Inflammatory macrophage (primary cell): Measurements from ENCODE around the gene PPP1R14D.

ENCODE experiments used
- DNase-seq, 2 donors: peaks; one replicate each; pipeline ENCODE4 v3.0.0-alpha.2; 2020 to 2022

The PPP1R14D gene

GRCh38 chr15:40852529-40852928 is 24.0 kb upstream of the PPP1R14D start:
- DNase-seq, result no peak

GRCh38 chr15:40850576-40851112 is 22.1 kb upstream of the PPP1R14D start:
- no peak for DNase-seq

DNA sequence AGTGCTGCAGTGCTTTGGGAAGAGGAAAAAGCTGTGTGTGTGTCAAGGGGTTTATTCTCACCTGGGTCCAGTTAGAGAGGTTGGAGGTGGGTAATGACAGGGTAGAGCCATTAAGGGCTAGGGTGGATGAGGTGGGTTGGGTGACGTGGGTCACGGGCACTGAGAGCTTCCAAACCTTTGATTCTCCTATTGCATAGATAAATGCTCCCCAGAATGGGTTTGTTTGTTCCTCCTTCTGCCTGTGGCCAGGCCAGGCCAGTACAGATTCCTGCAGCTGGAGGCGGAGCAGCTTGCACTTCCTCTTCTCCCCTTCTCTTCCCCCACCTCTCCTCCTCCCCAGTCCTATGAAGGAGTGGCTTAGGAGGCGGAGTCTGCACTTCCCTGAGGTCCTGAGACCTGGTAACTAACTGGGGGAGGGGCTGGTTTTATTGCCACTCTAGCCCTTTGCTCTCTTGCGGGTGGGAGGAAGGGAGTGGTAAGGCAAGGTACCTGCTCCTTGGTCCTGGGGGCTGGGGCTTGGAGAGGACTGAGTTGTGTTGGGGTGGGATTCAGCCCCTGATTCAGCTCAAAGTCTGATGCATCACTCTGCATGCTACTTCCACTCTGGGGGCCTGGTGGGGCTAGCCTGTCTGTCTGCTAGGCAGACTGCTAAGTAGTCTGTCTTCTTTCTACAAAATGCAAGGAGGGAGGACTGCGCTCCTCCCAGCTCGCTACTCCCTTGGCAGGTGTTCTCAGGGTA is 18.9 kb upstream of the PPP1R14D start:
- DNase-seq, result peak; percentile 92 to 94

GRCh38 chr15:40846841-40847222 is 18.3 kb upstream of the PPP1R14D start:
- DNase-seq, result peak; percentile 64 to 89

DNA sequence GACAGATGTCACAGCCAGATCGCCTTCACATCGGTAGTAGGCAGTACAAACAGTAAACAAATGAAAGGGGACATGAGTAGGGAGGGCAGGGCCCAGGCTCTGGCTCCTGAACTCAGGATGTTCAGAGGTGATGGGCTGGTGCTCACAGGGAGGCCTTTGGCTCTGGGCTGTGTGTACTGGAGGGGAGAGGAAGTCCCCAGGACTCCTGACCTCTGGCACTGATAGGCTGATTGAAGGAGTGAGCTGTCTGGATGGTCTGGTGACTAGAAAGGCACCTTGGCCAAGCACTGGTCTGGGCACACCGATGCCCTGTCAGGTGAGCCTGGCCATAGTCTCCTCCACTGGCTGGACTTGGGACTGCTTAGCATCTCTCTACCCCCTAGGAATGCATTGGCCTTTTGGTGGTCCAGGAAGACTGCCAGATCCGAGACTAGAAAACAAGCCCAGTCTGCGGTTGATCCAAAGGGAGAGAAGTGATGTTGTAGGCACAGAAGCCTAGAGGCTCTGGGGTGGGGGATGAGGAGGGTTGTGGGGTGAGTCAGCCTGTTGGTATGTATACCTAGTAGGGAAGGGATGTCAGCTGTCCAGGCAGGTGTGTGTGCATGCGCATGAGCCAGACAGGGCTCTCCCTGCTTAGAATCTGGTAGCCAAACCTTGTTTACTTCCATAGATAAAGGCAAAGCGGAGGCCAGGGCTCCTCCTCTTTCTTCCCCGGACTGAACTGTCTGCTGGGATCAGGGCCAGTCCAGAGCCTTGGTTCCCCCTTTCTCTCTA is 17.2 kb upstream of the PPP1R14D start:
- DNase-seq, result peak in 1 of 2 donors; percentile 33

GRCh38 chr15:40845036-40845435 is 16.5 kb upstream of the PPP1R14D start:
- peak; percentile 48 to 51 for DNase-seq

- peak; percentile 35 to 64 for DNase-seq
These were observed 16.2 kb upstream of the PPP1R14D start for GRCh38 chr15:40844696-40845030.

DNA sequence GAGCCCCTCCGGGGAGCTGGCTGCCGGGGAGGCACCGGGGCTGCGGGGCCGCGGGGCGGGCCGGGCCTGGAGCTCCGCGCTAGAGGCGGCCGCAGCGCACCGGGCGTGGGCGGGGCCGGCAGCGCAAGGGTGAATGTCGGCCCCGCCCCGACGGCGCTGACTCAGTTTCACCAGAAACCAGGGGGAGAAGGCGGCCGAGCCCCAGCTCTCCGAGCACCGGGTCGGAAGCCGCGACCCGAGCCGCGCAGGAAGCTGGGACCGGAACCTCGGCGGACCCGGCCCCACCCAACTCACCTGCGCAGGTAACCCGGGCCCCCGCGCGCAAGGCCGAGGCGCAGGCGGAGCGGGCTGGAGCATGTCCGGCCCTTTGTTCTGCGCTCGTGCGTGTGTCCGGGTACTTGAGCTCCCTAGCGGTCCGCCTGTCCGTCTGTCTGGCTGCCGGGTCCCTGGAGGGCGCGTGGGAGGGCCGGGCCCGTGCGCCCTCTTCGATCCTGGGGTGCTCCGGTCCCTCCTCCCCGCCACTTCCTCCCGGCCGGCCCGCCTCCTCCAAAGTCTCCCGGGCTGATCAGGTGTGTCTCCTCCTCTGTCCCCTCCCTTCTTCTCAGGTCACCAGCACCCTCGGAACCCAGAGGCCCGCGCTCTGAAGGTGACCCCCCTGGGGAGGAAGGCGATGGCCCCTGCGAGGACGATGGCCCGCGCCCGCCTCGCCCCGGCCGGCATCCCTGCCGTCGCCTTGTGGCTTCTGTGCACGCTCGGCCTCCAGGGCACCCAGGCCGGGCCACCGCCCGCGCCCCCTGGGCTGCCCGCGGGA is 15.6 kb upstream of the PPP1R14D start, which contains the start of gene SPINT1:
TSS of gene SPINT1 (plus strand) at position 164 of the 811 bp plus-strand sequence. CDS start at position 671, 507 bp downstream.
- peak; percentile 28 to 63 for DNase-seq

DNA sequence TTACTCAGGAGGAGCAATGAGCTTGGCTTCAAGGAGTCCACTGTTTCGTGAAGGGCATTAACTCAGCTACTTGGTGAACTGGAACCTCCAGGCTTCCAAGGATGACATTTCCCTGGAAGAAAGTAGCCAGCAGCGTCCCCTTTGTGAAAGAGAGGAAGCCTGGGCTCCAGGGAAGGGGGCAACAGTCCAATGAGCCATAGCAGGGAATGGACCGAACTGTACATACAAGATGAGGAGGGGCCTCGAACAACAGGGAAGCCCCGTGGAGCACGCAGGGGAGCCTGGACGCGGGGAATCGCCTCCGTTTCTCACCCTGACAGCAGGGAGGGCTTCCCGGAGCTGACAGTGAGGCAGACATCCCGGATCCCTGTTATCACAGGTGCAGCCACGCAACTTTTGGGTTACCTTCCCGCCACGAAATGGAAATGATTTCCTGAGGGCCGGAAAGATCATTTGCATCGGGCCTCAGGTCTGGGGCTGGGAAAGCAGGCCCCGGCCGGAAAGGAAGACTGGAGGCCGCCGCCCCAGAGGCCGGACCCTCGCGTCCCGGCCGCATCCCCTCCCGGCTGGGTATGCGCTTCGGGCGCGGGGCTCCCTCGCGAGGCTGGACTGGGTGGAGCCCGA is 14.9 kb upstream of the PPP1R14D start:
- no peak for DNase-seq

GRCh38 chr15:40841741-40842140 is 13.2 kb upstream of the PPP1R14D start:
- no peak for DNase-seq

- no peak for DNase-seq
These were observed 10.2 kb upstream of the PPP1R14D start for GRCh38 chr15:40838756-40839155.

- no peak for DNase-seq
These were observed 7.5 kb upstream of the PPP1R14D start for GRCh38 chr15:40836020-40836419.

DNA sequence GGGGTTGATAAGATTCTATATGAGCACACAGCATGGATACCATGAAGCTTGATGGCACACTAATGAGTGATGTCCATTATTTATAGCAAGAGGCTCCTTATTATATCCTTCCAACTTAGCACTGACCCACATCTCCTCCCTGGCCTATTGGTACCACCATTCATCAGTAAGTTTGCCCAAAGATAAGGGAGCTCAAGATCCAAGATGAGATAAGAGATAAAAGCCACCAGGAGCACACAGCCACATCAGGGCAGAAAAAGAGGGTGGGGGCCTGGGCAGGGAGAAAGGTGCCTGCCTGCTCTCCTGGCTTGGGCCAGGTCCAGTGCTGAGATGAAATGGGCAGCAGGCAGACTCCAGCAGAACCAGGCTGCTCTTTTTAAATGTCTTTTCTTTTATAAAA is 4.4 kb upstream of the PPP1R14D start:
- DNase-seq, result no peak

- no peak for DNase-seq
These were observed 3.4 kb upstream of the PPP1R14D start for GRCh38 chr15:40831861-40832260.

DNA sequence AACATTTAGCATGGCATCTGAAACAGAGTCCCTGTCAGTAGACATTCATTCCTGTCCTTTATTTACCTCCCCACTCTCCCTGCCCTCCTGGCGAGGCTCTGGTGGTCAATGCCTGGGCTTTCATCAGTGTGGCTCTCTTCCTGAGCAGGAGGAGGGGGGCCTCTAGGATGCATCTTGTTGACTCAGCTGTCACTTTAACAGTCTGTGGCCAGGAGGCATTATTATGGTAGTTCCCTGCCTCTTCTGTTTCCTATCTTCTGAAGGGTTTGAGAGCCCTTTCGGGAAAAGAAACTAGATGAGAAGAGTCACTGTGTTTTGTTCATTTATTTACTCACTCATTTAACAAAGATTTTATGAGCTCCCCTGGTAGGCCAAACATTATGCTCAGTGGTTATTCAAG is 2.4 kb upstream of the PPP1R14D start:
- no peak for DNase-seq

DNA sequence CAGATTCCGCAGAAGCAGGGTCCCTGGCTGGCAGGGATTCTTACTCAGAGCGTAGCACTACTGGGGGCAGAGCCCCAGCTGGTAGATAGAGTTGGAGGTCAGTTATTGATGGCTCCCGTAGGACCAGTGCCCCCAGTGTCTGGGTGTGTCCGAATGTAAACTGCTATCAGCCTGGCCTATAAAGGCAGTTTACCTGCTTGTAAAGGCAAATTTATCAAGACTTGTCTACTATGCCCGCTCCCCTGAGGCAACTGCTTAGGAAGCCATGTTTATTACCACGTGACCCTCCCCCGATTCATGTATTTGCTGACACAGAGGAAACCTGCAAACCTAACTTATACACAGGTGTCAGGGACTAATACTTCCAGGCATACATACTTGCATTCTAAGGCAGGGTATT is 607 bp upstream of the PPP1R14D start:
- no peak for DNase-seq

- no peak for DNase-seq
These were observed 2.0 kb downstream of the PPP1R14D start for GRCh38 chr15:40826423-40827075.

- no peak for DNase-seq
These were observed 2.7 kb downstream of the PPP1R14D start for GRCh38 chr15:40825661-40826422.

DNA sequence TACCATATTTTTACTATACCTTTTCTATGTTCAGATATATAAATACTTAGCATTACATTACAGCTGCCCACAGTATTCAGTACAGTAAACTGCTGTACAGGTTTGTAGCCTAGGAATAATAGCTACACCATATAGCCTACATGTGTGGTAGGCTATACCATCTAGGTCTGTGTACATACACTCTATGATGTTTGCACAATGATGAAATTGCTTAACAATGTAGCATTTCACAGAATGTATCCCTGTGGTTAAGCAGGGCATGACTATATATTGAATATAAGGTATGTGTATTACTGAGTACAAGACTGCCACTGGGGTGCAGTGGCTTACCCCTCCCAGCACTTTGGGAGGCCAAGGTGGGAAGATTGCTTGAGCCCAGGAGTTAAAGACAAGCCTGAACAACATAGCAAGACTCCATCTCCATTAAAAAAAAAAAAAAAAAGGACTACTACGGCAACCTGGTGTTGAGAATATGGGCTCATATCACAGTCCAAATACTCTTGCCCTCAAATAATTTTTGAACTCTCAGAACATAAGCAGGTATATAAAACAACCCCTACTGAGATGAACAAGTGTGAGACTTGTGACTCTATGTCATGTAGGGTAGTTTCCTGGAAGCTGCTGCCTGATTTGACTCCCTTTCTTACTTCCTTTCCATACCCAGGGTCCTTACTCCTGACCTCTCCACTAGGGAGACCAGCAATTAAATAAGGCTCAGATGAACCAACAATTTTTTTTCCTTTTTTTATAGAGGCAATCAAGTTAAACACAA is 4.8 kb downstream of the PPP1R14D start:
- peak; percentile 32 to 66 for DNase-seq

GRCh38 chr15:40821195-40821594 is 7.3 kb downstream of the PPP1R14D start:
- no peak for DNase-seq
